Measurements from ENCODE around the gene TECTB. TPM values are rescaled to one million over a fixed set of nuclear protein-coding genes. Genes with fewer than 3 reads are reported as not detected.
"Not testable (repeated sequence)": the region's sequence is repeated elsewhere in the genome, so short reads cannot be mapped to it uniquely, and the experiment has no call there.

The TECTB gene
- polyA plus RNA-seq (2012; ENCODE audit: insufficient read depth, insufficient read length): not detected

GRCh38 chr10:112283100-112283499 lies at the start of gene TECTB:
TSS of gene TECTB (plus strand) at chr10:112283400. CDS start at chr10:112283735, 335 bp downstream.
- H3K4me3 ChIP-seq (ENCODE audit: low read length): no peak within 1 kb of the TSS
- no peak for DNase-seq (ENCODE audit: low read depth, low spot score)

GRCh38 chr10:112235141-112235540 lies 48.1 kb upstream of the TECTB start:
- H3K4me3 ChIP-seq (ENCODE audit: low read length): no peak overlapping the region
- no peak for DNase-seq (ENCODE audit: low read depth, low spot score)

GRCh38 chr10:112235920-112236319 lies 47.3 kb upstream of the TECTB start:
- no peak overlapping the region for H3K4me3 ChIP-seq (ENCODE audit: low read length)
- DNase-seq (ENCODE audit: low read depth, low spot score): no peak

DNA sequence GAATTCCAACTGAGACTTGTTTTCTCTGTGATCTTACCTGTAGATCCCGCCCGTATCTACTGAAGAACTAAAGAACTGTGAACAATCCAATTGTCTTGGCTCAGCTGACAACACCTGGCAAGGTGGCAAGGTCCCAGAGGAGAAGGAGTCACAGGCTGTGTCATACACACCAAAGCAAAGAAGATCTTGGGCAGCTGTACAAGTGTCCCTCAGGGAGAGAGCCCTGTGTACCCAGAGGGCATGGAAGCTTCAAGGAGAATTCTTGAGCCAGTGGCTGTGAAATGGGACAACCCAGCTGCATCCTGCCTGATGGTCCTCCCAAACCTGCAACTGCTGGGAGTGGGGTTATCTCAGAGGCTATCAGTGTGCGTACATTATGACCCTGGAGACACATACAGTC lies 46.7 kb upstream of the TECTB start:
- no peak overlapping the region for H3K4me3 ChIP-seq (ENCODE audit: low read length)
- DNase-seq (ENCODE audit: low read depth, low spot score): no peak

DNA sequence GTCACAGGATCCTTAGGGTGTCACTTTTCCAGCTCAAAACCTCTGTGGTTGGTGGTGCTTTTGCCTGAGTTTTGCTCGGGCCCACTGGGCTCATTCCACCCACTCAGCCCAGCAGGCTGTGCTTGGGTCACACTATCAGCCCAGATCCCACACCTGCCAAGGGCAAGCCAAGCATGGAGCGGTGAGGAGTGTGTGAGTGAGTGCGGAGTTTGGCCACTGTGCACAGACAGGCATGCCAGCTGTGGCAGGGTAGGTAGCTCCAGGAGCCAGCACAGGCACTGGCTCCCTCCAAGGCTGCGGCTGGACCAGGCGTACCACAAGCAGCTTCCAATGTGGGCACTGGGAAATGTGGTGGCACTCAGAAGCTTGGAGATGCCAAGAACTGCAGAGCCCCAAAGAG lies 43.9 kb upstream of the TECTB start:
- H3K4me3 ChIP-seq (ENCODE audit: low read length): no peak overlapping the region
- no peak for DNase-seq (ENCODE audit: low read depth, low spot score)

- DNase-seq (ENCODE audit: low read depth, low spot score): no peak
- no peak overlapping the region for H3K4me3 ChIP-seq (ENCODE audit: low read length)
Measured at GRCh38 chr10:112240441-112240840, 42.8 kb upstream of the TECTB start.

DNA sequence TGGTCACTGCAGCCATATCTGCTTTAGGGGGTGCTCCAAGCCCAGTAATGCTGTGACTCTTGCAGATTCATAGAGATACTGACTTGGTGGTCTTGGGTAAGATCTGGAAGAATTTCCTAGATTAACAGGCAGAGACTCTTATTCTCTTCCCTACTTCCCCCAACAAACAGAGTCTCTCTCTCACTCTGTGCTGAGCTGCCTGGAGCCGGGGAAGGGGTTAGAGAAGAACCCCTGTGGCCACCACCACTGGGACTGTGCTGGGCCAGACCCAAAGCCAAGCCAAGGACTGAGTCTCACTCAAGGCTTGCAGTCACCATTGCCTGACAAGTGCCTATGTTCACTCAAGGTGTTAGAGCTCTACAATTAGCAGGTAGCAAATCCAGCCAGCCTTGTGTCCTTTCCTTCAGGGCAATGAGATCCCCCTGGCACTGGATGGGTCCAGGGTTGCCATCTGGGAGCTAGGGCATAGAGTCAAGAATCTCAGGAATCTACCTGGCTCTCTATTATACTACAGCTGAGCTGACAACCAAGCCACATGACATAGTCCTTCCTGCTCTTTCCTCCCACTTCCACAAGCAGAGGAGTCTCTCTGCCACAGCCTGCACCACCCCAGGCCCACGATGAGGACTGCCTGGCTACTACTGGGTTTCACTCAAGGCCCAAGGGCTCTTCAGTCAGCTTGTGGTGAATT lies 41.4 kb upstream of the TECTB start:
- H3K4me3 ChIP-seq (ENCODE audit: low read length): no peak overlapping the region
- DNase-seq (ENCODE audit: low read depth, low spot score): no peak

DNA sequence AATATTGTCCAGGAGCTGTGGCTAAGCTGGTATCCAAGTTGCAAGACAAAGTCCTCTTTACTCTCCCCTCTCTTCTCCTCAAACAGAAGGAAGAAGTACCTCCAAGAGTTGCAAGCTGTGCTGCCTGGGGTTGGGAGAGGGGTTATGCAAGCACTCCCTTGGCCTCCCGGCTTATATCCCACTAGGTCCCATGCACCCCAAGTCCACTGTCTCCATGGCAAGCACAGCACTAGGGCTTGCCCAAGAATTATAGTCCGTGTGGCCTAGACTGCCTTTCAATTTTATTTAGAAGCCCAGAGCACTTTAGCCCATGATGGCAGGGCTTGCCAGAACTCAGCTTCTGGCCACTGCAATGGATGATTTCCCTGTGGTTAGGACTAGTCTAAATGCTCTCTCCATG lies 40.4 kb upstream of the TECTB start:
- DNase-seq (ENCODE audit: low read depth, low spot score): no peak
- no peak overlapping the region for H3K4me3 ChIP-seq (ENCODE audit: low read length)

DNA sequence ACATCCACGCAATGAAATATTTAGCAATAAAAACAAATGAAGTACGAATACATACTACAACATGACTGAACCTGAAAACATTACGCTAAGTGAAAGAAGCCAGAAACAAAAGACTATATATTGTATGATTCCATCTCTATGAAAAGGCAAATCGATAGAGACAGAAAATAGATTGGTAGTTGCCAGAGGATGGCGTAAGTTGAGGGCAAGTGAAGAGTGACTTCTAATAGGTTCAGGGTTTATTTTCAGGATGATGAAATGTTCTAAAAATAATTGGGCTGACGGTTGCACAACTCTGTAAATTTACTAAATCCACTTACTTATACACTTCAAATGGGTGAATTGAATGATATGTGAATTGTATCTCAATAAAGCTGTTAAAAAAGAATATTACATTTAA lies 39.5 kb upstream of the TECTB start:
- no peak overlapping the region for H3K4me3 ChIP-seq (ENCODE audit: low read length)
- no peak for DNase-seq (ENCODE audit: low read depth, low spot score)

- H3K4me3 ChIP-seq (ENCODE audit: low read length): no peak overlapping the region
- no peak for DNase-seq (ENCODE audit: low read depth, low spot score)
Measured at GRCh38 chr10:112244197-112244596, 39.0 kb upstream of the TECTB start.

GRCh38 chr10:112247791-112248190 lies 35.4 kb upstream of the TECTB start:
- no peak for DNase-seq (ENCODE audit: low read depth, low spot score)

DNA sequence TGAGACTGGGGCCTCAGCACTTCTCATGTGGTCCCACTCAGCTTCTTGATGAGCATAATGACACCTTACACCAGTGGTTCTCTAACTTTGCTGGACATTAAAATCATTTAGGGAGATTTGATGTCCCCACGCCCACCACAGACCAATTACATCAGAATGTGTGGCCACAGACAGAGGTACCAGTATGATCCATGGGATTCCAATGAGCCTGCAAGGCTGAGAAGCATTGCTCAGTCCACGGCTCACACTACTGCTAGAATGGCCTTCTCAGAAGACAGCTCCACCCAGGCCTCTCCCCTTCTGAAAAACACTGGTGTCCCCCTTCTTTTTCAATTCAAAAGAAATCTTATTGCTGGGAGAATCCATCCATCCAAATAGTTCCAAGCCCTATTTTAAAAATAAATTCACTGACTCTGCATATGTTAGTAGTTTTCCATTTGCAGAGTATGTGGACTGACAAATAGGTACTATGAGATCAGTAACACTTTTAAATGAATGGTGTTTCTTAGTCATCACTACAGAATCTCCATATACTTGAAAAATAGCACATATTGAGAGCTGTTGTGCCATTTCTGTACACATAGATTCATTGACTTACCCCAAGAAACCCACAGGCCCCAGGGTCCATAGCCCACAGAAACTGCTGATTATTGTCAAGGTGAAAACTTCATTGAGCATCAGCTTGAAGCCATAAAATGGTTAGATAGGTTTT lies 34.5 kb upstream of the TECTB start:
- no peak for DNase-seq (ENCODE audit: low read depth, low spot score)
- H3K4me3 ChIP-seq (ENCODE audit: low read length): no peak overlapping the region

More at GRCh38 chr10:112247791-112248190, 35.4 kb upstream of the TECTB start:
- H3K4me3 ChIP-seq (ENCODE audit: low read length): no peak overlapping the region

- no peak for DNase-seq (ENCODE audit: low read depth, low spot score)
- no peak overlapping the region for H3K4me3 ChIP-seq (ENCODE audit: low read length)
Measured at GRCh38 chr10:112249722-112250121, 33.5 kb upstream of the TECTB start.

- no peak overlapping the region for H3K4me3 ChIP-seq (ENCODE audit: low read length)
- DNase-seq (ENCODE audit: low read depth, low spot score): no peak
Measured at GRCh38 chr10:112250555-112250954, 32.6 kb upstream of the TECTB start.

DNA sequence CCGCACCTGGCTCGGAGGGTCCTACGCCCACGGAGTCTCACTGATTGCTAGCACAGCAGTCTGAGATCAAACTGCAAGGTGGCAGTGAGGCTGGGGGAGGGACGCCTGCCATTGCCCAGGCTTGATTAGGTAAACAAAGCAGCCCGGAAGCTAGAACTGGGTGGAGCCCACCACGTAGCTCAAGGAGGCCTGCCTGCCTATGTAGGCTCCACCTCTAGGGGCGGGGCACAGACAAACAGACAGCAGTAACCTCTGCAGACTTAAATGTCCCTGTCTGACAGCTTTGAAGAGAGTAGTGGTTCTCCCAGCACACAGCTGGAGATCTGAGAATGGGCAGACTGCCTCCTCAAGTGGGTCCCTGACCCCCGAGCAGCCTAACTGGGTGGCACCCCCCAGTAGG lies 32.0 kb upstream of the TECTB start:
- H3K4me3 ChIP-seq (ENCODE audit: low read length); DNase-seq (ENCODE audit: low read depth, low spot score): not testable (repeated sequence)

DNA sequence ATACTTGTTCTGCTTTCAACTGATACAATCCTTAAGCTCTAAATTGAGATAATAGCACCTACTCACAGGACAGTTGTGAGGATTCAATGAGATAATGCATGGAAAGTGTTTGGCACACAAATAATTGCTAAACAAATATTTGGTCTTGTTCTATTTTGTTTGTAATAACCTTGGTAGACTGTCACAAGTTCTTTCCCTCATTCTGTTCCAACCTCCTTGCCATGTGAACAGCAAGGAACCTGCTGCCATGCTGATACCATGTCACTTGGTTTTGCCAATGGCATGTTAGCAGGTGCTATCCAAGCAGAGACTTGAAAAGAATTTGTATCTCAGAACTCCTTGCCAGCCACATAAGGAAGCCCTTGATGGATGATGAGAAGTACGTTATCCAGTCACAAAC lies 24.8 kb upstream of the TECTB start:
- no peak overlapping the region for H3K4me3 ChIP-seq (ENCODE audit: low read length)
- DNase-seq (ENCODE audit: low read depth, low spot score): no peak

GRCh38 chr10:112259688-112260087 lies 23.5 kb upstream of the TECTB start:
- no peak overlapping the region for H3K4me3 ChIP-seq (ENCODE audit: low read length)

DNA sequence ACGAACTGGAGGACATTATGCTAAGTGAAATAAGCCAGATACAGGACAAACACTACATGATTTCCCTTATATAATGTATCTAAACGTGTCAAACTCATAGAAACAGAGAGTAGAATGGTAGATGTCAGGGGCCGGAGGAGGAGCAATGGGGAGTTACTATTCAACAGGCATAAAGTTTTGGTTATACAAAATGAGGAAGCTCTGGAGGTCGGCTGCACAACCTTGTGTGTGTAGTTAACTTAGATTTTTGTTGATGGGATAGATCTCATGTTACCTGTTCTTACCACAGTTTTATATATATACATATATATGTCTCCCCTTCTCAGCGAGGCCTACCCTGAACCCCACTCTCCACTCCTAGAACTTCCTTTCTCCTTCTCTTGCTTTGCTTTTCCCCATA lies 22.4 kb upstream of the TECTB start:
- H3K4me3 ChIP-seq (ENCODE audit: low read length): no peak overlapping the region
- DNase-seq (ENCODE audit: low read depth, low spot score): no peak

More at GRCh38 chr10:112259688-112260087, 23.5 kb upstream of the TECTB start:
- no peak for DNase-seq (ENCODE audit: low read depth, low spot score)

DNA sequence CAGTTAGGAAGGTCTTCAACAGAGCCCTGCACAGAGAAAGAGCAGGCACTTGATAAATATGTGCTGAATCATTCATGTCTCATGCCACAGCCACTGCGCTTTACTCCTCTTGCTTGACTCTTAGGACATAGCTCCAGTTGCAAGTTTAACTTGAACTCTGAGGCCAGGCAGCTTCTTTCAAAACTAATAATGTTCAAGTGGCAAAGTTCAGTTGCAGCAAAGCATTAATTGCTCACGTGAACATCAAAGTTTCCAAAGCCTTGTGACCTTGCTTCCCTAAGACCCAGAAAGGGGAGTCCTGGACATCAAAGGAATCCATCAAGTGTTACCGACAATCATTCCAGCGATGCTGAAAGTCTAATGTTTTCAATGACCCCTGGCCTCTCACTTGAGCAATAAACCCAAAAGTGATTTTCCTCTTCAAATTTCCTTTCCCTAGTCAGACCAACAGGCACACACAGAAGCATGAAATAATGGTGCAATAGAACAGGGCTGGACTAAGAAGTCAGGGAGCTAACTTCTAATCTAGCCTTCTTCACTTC lies 21.8 kb upstream of the TECTB start:
- no peak for DNase-seq (ENCODE audit: low read depth, low spot score)
- H3K4me3 ChIP-seq (ENCODE audit: low read length): no peak overlapping the region

GRCh38 chr10:112262546-112262945 lies 20.7 kb upstream of the TECTB start:
- no peak for DNase-seq (ENCODE audit: low read depth, low spot score)
- H3K4me3 ChIP-seq (ENCODE audit: low read length): no peak overlapping the region

Data from Jurkat, Clone E6-1 (cell line).